Natural killer cell (primary cell): ENCODE measurements around the gene TPRX2. TPM values are rescaled to one million over a fixed set of nuclear protein-coding genes. Genes with fewer than 3 reads are reported as not detected.

Experiments
- ATAC-seq, 3 donors: fragments of 150-1000 bp in 2 of 3; fragments of 200-7000 bp in 1 of 3; cut with Tn5 transposase; 1 replicate in 1 of 3; 2 replicates in 2 of 3; pipeline ENCODE4 v1.10.0; 2021; ENCODE audit warnings: mild to moderate bottlenecking in 2 of 3, moderate library complexity in 2 of 3
- DNase-seq, 2 donors: peaks; one replicate each; pipeline versions ENCODE4 v3.0.0 to v3.0.0-alpha.2; 2013 to 2021; ENCODE audit warnings: mixed read lengths in 1 of 2
- H3K27ac ChIP-seq: one replicate; pipeline ENCODE4 v1.5.1; 2013; ENCODE audit warnings: mild to moderate bottlenecking, low read length
- H3K27me3 ChIP-seq: one replicate; pipeline ENCODE4 v1.6.1; 2013; ENCODE audit warnings: low read length; ENCODE audit not compliant: control insufficient read depth, insufficient read depth
- H3K36me3 ChIP-seq: one replicate; pipeline ENCODE4 v1.6.1; 2013; ENCODE audit warnings: low read length; ENCODE audit not compliant: control insufficient read depth, insufficient read depth
- H3K4me1 ChIP-seq: one replicate; pipeline ENCODE4 v1.6.1; 2013; ENCODE audit warnings: low read length; ENCODE audit not compliant: control insufficient read depth, insufficient read depth
- H3K4me3 ChIP-seq: one replicate; pipeline ENCODE4 v1.5.1; 2013; ENCODE audit warnings: low read length
- H3K9me3 ChIP-seq: one replicate; pipeline ENCODE4 v1.6.1; 2013; ENCODE audit warnings: low read length; ENCODE audit not compliant: control insufficient read depth, insufficient read depth
- H3K27ac Mint-ChIP-seq, 2 donors: one replicate each; pipeline ENCODE4 v1.8.0; 2022; ENCODE audit warnings: mild to moderate bottlenecking in 2 of 2, mixed read lengths in 2 of 2, moderate library complexity in 1 of 2
- H3K27me3 Mint-ChIP-seq, 2 donors: one replicate each; pipeline ENCODE4 v1.8.0; 2022; ENCODE audit warnings: low read depth in 2 of 2, mixed read lengths in 2 of 2
- H3K36me3 Mint-ChIP-seq: one replicate; pipeline ENCODE4 v1.8.0; 2022; ENCODE audit warnings: mixed read lengths
- H3K4me1 Mint-ChIP-seq, 2 donors: one replicate each; pipeline ENCODE4 v1.8.0; 2022; ENCODE audit warnings: mixed read lengths in 2 of 2
- H3K4me3 Mint-ChIP-seq: one replicate; pipeline ENCODE4 v1.8.0; 2022; ENCODE audit warnings: mild to moderate bottlenecking, moderate library complexity, mixed read lengths
- H3K9me3 Mint-ChIP-seq, 2 donors: one replicate each; pipeline ENCODE4 v1.8.0; 2022; ENCODE audit warnings: mixed read lengths in 2 of 2
- WGBS: methylation state at CpG from one replicate; pipeline ENCODE4 v1.1.7; 2013; ENCODE audit warnings: missing lambda C conversion rate; ENCODE audit not compliant: insufficient coverage; 5-methylcytosine and 5-hydroxymethylcytosine counted together
- intact Hi-C: fragments of 100-400 bp; cut with micrococcal nuclease; formaldehyde crosslinking; loops from one replicate; pipeline ENCODE4 v1.14.2; 2022
- total RNA-seq, 4 donors: library from RNA; stranded (reverse); fragments of 120-200 nt in 1 of 4; gene quantifications; one replicate each; pipeline versions ENCODE4 v1.2.3 to v1.2.4, GENCODE V29; 2013 to 2022
- TF ChIP-seq, protein P1 (sequence below): fragments of 200-600 bp; IDR thresholded peaks from one replicate; pipeline ENCODE4 v1.8.0; 2022; ENCODE audit warnings: antibody characterized with exemption

Gene TPRX2
- total RNA-seq, 3 donors from 2014 or later (not counting 1 experiment from before 2014, with no cell fraction given) = not detected

GRCh38 chr19:47819858-47820257 is 39.2 kb upstream of the TPRX2 start:
- Mint-ChIP-seq H3K4me1 (no peaks in the 10 kb centered on the region), H3K36me3 (no peaks in the 10 kb centered on the region), H3K27ac (no peak overlapping the region), H3K27me3 (peaks cover 20 to 26% of the 10 kb centered on the region in 2 donors), H3K4me3 (no peak overlapping the region), H3K9me3 (no peaks in the 10 kb centered on the region)
- no peak for ATAC-seq
- Histone ChIP-seq H3K4me1 (no peaks in the 10 kb centered on the region), H3K27me3 (peaks cover 6% of the 10 kb centered on the region), H3K27ac (no peak overlapping the region), H3K9me3 (no peaks in the 10 kb centered on the region), H3K36me3 (no peaks in the 10 kb centered on the region), H3K4me3 (no peak overlapping the region)
- no peak for DNase-seq
- 15% methylated on average over 10 of the region's 10 CpGs for WGBS
- TF ChIP-seq, protein P1, sequence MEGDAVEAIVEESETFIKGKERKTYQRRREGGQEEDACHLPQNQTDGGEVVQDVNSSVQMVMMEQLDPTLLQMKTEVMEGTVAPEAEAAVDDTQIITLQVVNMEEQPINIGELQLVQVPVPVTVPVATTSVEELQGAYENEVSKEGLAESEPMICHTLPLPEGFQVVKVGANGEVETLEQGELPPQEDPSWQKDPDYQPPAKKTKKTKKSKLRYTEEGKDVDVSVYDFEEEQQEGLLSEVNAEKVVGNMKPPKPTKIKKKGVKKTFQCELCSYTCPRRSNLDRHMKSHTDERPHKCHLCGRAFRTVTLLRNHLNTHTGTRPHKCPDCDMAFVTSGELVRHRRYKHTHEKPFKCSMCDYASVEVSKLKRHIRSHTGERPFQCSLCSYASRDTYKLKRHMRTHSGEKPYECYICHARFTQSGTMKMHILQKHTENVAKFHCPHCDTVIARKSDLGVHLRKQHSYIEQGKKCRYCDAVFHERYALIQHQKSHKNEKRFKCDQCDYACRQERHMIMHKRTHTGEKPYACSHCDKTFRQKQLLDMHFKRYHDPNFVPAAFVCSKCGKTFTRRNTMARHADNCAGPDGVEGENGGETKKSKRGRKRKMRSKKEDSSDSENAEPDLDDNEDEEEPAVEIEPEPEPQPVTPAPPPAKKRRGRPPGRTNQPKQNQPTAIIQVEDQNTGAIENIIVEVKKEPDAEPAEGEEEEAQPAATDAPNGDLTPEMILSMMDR = no peak
- intact Hi-C loops = no loop called here

DNA sequence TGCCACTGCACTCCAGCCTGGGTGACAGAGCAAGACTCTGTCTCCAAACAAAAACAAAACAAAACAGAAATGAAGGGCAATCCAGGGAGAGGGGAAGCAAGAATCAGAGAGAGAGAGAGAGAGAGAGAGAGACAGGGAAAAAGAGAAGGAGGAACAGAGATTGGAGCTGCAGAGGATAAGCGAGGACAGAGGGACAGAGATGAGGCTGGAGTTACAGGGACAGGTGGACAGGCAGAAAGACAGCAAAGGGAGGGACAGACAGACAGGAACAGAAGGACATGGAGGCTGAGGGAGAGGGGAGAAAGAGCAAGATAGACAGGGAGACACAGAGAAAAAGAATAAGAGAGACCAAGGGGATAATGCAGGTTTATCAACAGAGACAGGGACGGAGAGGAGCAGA is 38.6 kb upstream of the TPRX2 start:
- Histone ChIP-seq H3K27me3 (peaks cover 6% of the 10 kb centered on the region), H3K4me1 (no peaks in the 10 kb centered on the region), H3K27ac (no peak overlapping the region), H3K36me3 (no peaks in the 10 kb centered on the region), H3K4me3 (no peak overlapping the region), H3K9me3 (no peaks in the 10 kb centered on the region)
- Mint-ChIP-seq H3K4me3 (no peak overlapping the region), H3K36me3 (no peaks in the 10 kb centered on the region), H3K4me1 (no peaks in the 10 kb centered on the region), H3K27ac (no peak overlapping the region), H3K27me3 (peaks cover 20 to 26% of the 10 kb centered on the region in 2 donors), H3K9me3 (no peaks in the 10 kb centered on the region)
- WGBS = 76% methylated on average over 2 of the region's 2 CpGs
- TF ChIP-seq, protein P1 = no peak
- DNase-seq = no peak
- no peak for ATAC-seq
- intact Hi-C loops = no loop called here

- Histone ChIP-seq H3K4me3 (no peak within 1 kb of the TSS), H3K36me3 (no peaks in the 10 kb centered on the region), H3K27me3 (peaks cover 6% of the 10 kb centered on the region), H3K27ac (no peak within 1 kb of the TSS), H3K9me3 (no peaks in the 10 kb centered on the region), H3K4me1 (no peaks in the 10 kb centered on the region)
- intact Hi-C loops = no loop called here
- ATAC-seq (no peak), DNase-seq (no peak)
- Mint-ChIP-seq H3K36me3 (no peaks in the 10 kb centered on the region), H3K27me3 (peaks cover 20 to 26% of the 10 kb centered on the region in 2 donors), H3K9me3 (no peaks in the 10 kb centered on the region), H3K27ac (no peak within 1 kb of the TSS), H3K4me1 (no peaks in the 10 kb centered on the region), H3K4me3 (no peak within 1 kb of the TSS)
- TF ChIP-seq, protein P1 = no peak
- WGBS = 54% methylated on average over 13 of the region's 15 CpGs
Measured at GRCh38 chr19:47821460-47822020, 37.5 kb upstream of the TPRX2 start, which contains the start of gene CRX. Gene CRX, plus strand, starts transcription at chr19:47821937. Its CDS starts 12,507 bp downstream, at chr19:47834444.

DNA sequence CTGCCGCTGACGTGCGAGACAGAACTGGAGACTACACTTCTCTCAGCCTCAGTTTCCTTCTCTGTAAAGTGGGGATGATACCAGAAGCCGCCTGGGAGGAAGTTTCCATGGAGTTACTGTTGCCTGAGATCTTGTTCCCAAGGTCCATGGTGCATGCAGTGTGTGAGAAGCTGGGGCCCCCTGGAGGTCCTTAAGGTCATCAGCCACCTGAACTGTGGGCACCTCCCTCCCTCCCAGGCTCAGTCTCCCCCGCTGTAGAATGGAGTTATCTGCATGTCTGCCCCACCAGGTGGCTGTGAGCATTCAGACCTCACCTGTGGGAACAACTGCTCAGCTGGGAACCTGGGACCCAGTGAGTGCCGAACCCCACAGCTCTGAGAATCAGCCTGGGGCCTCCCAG is 34.6 kb upstream of the TPRX2 start:
- Histone ChIP-seq H3K27me3 (peaks cover 8% of the 10 kb centered on the region), H3K4me3 (no peak overlapping the region), H3K27ac (no peak overlapping the region), H3K4me1 (no peaks in the 10 kb centered on the region), H3K9me3 (no peaks in the 10 kb centered on the region), H3K36me3 (no peaks in the 10 kb centered on the region)
- Mint-ChIP-seq H3K36me3 (no peaks in the 10 kb centered on the region), H3K27ac (no peak overlapping the region), H3K4me1 (no peaks in the 10 kb centered on the region), H3K4me3 (no peak overlapping the region), H3K27me3 (peaks cover 19 to 34% of the 10 kb centered on the region in 2 donors), H3K9me3 (no peaks in the 10 kb centered on the region)
- intact Hi-C loops = no loop called here
- no peak for ATAC-seq
- WGBS = 85% methylated on average over 6 of the region's 6 CpGs
- TF ChIP-seq, protein P1 = no peak
- no peak for DNase-seq
